ENCODE data around the gene GALT.

DNA sequence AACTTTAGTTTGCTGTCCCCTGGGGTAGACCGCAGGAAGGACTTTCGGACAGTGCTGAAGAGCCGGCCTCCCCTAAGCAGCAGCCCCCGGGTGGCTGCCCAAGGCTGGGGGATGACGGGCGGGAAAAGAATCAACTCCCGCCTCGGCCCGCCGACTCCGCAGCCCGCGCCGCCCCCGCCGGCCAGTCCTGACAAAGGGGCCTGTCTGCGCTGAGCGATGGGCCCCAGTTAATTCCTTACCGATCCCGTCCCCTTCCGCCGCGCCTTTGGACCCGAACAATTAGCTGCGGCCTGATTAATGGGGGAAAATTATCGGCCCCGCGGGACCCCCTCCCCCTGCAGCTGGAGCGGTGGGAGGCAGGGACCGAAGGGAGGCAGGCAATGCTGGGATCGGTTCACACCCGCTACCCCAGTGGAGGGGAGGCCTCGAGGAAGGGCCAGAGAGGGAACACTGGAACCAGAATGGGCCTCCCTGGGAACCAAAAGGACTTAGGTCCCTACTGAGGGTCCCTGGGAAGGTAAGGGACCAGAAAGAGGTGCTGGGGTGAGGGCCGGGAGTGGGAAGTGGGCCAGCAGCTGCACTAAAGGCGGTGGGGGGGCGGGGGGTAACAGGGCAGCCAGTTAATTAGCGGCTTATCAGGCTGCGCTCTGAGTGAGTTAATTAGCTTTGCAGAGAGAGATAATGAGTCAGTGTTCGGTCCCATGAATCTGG is 21.8 kb upstream of the GALT start:
- TF ChIP-seq, protein P1, sequence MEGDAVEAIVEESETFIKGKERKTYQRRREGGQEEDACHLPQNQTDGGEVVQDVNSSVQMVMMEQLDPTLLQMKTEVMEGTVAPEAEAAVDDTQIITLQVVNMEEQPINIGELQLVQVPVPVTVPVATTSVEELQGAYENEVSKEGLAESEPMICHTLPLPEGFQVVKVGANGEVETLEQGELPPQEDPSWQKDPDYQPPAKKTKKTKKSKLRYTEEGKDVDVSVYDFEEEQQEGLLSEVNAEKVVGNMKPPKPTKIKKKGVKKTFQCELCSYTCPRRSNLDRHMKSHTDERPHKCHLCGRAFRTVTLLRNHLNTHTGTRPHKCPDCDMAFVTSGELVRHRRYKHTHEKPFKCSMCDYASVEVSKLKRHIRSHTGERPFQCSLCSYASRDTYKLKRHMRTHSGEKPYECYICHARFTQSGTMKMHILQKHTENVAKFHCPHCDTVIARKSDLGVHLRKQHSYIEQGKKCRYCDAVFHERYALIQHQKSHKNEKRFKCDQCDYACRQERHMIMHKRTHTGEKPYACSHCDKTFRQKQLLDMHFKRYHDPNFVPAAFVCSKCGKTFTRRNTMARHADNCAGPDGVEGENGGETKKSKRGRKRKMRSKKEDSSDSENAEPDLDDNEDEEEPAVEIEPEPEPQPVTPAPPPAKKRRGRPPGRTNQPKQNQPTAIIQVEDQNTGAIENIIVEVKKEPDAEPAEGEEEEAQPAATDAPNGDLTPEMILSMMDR (conservative IDR thresholded peaks at IDR 0.05 in 1 of 2, IDR thresholded peaks at IDR 0.05 in 1 of 2; ENCODE audit: extremely low read depth in 1 of 2, insufficient read depth in 1 of 2, low read depth in 1 of 2, low read length in 2 of 2) = no peak
- no peak for TF ChIP-seq EZH2 (IDR thresholded peaks at IDR 0.05; ENCODE audit: borderline replicate concordance, low read length)
